ENCODE results near the gene REX1BD. TPM values are rescaled to one million over a fixed set of nuclear protein-coding genes. Genes with fewer than 3 reads are reported as not detected.

REX1BD gene
- total and polyA plus RNA-seq, 2 of the 13 experiments (the other 11 are each of a cell fraction or from before 2014, with no cell fraction given) = 7.5 to 25.4 TPM

GRCh38 chr19:18636183-18636968 is 47.8 kb downstream of the REX1BD start (continued):
- TF ChIP-seq HNRNPLL (IDR thresholded peaks at IDR 0.05; ENCODE audit: low read depth, low read length, poor library complexity, severe bottlenecking) = peak; percentile 77
- TF ChIP-seq SAP130 (CRISPR knock-in tag; IDR thresholded peaks at IDR 0.05; ENCODE audit: low read depth) = peak; percentile 43; the same call in 1 of the 2 replicates
- TF ChIP-seq, protein P1, sequence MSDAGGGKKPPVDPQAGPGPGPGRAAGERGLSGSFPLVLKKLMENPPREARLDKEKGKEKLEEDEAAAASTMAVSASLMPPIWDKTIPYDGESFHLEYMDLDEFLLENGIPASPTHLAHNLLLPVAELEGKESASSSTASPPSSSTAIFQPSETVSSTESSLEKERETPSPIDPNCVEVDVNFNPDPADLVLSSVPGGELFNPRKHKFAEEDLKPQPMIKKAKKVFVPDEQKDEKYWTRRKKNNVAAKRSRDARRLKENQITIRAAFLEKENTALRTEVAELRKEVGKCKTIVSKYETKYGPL (CRISPR knock-in tag; IDR thresholded peaks at IDR 0.05) = no peak
- TF ChIP-seq ZNF350 (CRISPR knock-in tag; IDR thresholded peaks at IDR 0.05; ENCODE audit: borderline replicate concordance, low read depth) = peak; percentile 51; the same call in 1 of the 2 replicates
- TF ChIP-seq TBX2 (CRISPR knock-in tag; IDR thresholded peaks at IDR 0.05; ENCODE audit: borderline replicate concordance) = peak; percentile 52
- no peak for TF ChIP-seq FOXJ3 (CRISPR knock-in tag; IDR thresholded peaks at IDR 0.05; ENCODE audit: borderline replicate concordance)
- peak; percentile 27; the same call in 1 of the 2 replicates for TF ChIP-seq NCOR1 (IDR thresholded peaks at IDR 0.05; ENCODE audit: borderline replicate concordance, low read length)
- TF ChIP-seq JDP2 (CRISPR knock-in tag; IDR thresholded peaks at IDR 0.05; ENCODE audit: borderline replicate concordance) = no peak
- peak; percentile 98 for TF ChIP-seq SP1 (IDR thresholded peaks at IDR 0.05)
- peak; percentile 79 for TF ChIP-seq SP1 (CRISPR knock-in tag; IDR thresholded peaks at IDR 0.05)
- peak; percentile 6; the same call in 1 of the 2 replicates for TF ChIP-seq SALL1 (CRISPR knock-in tag; IDR thresholded peaks at IDR 0.05)
- TF ChIP-seq, protein P2, sequence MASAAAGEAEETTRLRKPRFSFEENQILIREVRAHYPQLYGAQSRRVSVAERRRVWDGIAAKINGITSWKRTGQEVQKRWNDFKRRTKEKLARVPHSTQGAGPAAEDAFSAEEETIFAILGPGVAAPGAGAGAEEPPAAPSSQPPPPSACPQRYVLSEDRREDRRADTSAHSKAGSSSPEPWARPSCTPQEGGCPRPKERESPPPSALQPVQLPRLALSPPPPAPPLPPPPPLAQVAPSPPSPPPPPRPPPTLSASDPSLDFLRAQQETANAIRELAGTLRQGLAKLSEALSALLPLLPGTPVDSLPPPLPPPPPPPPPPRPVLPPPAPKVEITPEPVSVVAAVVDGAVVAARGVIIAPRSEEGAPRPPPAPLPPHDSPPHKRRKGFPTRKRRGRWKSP (CRISPR knock-in tag; IDR thresholded peaks at IDR 0.05) = 0 out of 2 replicates have a peak, but pooled peaks have one; percentile 2
- no peak for TF ChIP-seq ZBTB7B (CRISPR knock-in tag; IDR thresholded peaks at IDR 0.05)
- no peak for TF ChIP-seq NBN (conservative IDR thresholded peaks at IDR 0.05)
- TF ChIP-seq, protein P3, sequence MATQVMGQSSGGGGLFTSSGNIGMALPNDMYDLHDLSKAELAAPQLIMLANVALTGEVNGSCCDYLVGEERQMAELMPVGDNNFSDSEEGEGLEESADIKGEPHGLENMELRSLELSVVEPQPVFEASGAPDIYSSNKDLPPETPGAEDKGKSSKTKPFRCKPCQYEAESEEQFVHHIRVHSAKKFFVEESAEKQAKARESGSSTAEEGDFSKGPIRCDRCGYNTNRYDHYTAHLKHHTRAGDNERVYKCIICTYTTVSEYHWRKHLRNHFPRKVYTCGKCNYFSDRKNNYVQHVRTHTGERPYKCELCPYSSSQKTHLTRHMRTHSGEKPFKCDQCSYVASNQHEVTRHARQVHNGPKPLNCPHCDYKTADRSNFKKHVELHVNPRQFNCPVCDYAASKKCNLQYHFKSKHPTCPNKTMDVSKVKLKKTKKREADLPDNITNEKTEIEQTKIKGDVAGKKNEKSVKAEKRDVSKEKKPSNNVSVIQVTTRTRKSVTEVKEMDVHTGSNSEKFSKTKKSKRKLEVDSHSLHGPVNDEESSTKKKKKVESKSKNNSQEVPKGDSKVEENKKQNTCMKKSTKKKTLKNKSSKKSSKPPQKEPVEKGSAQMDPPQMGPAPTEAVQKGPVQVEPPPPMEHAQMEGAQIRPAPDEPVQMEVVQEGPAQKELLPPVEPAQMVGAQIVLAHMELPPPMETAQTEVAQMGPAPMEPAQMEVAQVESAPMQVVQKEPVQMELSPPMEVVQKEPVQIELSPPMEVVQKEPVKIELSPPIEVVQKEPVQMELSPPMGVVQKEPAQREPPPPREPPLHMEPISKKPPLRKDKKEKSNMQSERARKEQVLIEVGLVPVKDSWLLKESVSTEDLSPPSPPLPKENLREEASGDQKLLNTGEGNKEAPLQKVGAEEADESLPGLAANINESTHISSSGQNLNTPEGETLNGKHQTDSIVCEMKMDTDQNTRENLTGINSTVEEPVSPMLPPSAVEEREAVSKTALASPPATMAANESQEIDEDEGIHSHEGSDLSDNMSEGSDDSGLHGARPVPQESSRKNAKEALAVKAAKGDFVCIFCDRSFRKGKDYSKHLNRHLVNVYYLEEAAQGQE (IDR thresholded peaks at IDR 0.05; ENCODE audit: borderline replicate concordance in 1 of 2, low read depth in 1 of 2, low read length in 2 of 2) = no peak
- TF ChIP-seq ZC3H4 (CRISPR knock-in tag; IDR thresholded peaks at IDR 0.05; ENCODE audit: borderline replicate concordance) = no peak
